D721Med (cell line): ENCODE data around the gene MC1R.

ENCODE experiments used
- DNase-seq: peaks from one replicate; pipeline ENCODE4 v3.0.0; 2011; ENCODE audit warnings: low spot score; ENCODE audit not compliant: insufficient read length
- FAIRE-seq: peaks from 2 replicates; lab custom pipeline; 2011; peaks lifted over from hg19 to GRCh38; lab: Jason Lieb, UNC
- TF ChIP-seq, protein P1 (sequence below): IDR thresholded peaks from 2 replicates; pipeline ENCODE4 v1.5.1; 2012; ENCODE audit warnings: mild to moderate bottlenecking, control low read depth; ENCODE audit not compliant: insufficient read depth; ENCODE audit errors: missing control alignments

Gene MC1R

DNA sequence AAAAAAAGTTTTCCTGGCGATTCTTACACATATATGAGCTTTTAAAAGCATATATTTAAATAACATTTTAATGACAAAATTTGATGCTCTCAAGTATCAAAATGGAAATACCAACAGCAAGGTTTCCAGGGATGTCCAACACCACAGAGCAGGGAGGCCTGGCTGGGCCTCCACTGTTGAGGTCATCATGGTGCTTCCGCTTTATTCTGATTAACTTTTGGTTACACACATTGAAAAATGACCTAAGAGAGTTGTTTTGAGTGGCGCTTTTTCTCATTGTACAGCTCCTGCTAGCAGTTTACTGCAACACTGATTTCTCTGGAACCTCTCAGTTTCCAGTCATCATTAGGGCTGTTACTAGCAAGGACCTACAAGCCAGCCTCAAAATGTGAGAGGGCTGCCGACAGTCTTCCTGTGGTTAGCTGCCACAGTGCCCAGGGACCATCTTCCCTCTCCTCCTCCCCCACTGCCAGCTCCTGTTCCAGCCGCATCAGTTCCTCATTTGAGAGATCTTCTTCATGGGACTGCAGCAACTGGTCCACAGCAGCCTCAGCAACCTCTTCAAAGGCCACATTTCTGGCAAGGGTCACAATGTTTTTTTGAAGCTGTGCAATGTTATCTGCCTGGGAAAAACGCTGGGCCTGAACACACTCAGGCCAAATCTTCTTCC is 51.2 kb downstream of the MC1R start:
- TF ChIP-seq, protein P1, sequence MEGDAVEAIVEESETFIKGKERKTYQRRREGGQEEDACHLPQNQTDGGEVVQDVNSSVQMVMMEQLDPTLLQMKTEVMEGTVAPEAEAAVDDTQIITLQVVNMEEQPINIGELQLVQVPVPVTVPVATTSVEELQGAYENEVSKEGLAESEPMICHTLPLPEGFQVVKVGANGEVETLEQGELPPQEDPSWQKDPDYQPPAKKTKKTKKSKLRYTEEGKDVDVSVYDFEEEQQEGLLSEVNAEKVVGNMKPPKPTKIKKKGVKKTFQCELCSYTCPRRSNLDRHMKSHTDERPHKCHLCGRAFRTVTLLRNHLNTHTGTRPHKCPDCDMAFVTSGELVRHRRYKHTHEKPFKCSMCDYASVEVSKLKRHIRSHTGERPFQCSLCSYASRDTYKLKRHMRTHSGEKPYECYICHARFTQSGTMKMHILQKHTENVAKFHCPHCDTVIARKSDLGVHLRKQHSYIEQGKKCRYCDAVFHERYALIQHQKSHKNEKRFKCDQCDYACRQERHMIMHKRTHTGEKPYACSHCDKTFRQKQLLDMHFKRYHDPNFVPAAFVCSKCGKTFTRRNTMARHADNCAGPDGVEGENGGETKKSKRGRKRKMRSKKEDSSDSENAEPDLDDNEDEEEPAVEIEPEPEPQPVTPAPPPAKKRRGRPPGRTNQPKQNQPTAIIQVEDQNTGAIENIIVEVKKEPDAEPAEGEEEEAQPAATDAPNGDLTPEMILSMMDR: no peak
- FAIRE-seq (no peak), DNase-seq (no peak)
